ENCODE measurements around the gene ICAM3.

Gene ICAM3

DNA sequence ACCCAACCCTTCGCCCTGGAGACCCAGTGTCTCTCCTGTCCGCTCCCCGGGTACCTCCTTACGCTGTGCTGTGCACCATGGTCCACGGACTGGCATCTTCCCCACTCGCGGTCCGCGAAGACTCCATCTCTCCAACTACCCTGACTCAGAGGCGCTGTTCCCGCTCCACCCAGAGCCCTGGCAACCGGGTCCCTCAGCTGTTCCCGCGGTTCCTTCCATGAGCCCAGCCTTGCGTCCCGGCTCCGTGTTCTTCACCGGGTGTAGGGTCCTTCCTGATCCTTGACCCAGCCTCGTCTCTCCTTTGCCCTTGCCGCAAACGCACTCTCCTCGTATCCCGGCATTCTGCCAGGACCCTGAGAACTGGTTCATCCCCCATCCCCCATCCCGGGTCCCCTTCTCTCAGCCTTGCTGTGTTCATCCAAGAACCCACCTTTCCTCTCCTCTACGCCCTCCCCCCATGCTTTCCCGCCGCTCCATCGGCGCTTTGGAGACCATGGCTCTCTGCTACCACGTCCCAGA is 49.0 kb downstream of the ICAM3 start:
- DNase-seq: no peak

DNA sequence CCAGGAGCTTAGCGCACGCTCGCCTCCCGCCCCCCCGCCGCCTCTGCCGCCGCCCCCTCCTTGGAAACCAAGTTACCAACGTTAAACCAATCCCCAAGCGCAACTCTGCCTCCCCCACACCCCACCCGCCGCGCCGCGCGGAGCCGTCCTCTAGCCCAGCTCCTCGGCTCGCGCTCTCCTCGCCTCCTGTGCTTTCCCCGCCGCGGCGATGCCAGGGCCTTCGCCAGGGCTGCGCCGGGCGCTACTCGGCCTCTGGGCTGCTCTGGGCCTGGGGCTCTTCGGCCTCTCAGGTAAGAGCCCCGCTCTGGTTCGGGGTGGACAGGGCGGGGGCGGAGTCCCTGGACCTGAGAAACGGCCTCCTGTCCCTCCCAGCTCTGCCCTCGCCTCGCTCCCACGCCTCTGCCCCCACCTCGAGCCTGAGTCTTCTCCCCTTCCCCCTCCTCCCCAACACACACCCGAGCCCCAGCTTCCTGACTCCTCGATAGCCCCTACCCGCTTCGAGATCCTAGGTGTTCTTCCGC is 49.5 kb downstream of the ICAM3 start, which contains the start of gene ICAM5:
TSS of gene ICAM5 (plus strand) at position 117 of the 521 bp plus-strand sequence. CDS start at position 209, 92 bp downstream.
- DNase-seq: peak; percentile 41

DNA sequence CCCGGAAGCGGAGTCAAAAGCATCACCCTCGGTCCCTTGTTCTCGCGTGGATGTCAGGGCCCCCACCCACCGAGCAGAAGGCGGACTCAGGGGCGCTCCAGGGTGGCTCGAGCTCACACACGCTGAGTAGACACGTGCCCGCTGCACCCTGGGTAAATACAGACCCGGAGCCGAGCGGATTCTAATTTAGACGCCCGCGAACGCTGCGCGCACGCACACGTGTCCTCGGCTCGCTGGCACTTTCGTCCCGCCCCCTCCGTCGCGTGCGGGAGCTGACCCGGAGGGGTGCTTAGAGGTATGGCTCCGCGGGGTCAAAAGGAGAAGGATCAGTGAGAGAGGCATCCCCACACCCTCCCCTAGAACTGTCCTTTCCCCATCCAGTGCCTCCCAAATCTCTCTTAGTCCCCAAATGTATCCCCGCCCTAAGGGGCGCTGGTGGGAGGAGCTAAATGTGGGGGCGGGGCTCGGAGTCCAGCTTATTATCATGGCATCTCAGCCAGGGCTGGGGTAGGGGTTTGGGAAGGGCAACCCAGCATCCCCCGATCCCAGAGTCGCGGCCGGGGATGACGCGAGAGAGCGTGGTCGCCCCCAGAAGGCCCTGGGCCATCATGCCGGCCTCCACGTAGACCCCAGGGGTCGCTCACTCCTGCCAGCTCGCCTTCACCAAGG is 50.1 kb downstream of the ICAM3 start:
- peak; percentile 72 for DNase-seq

DNA sequence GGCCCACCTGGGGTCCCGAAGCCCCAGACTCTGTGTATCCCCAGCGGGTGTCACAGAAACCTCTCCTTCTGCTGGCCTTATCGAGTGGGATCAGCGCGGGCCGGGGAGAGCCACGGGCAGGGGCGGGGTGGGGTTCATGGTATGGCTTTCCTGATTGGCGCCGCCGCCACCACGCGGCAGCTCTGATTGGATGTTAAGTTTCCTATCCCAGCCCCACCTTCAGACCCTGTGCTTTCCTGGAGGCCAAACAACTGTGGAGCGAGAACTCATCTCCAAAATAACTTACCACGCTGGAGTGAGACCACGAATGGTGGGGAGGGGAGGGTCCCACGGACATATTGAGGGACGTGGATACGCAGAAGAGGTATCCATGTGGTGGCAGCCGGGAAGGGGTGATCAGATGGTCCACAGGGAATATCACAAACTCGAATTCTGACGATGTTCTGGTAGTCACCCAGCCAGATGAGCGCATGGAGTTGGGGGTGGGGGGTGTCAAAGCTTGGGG is 50.7 kb downstream of the ICAM3 start:
- peak; percentile 53 for DNase-seq

- DNase-seq: peak; percentile 54
Measured at GRCh38 chr19:10286803-10287737, 52.4 kb downstream of the ICAM3 start, which contains the start of gene ICAM4. TSS of gene ICAM4 (plus strand) at chr19:10286955. CDS start at chr19:10287013, 58 bp downstream.

DNA sequence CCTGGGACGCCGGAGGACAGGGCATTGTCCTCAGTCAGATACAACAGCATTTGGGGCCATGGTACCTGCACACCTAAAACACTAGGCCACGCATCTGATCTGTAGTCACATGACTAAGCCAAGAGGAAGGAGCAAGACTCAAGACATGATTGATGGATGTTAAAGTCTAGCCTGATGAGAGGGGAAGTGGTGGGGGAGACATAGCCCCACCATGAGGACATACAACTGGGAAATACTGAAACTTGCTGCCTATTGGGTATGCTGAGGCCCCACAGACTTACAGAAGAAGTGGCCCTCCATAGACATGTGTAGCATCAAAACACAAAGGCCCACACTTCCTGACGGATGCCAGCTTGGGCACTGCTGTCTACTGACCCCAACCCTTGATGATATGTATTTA is 54.0 kb downstream of the ICAM3 start:
- DNase-seq: no peak

DNA sequence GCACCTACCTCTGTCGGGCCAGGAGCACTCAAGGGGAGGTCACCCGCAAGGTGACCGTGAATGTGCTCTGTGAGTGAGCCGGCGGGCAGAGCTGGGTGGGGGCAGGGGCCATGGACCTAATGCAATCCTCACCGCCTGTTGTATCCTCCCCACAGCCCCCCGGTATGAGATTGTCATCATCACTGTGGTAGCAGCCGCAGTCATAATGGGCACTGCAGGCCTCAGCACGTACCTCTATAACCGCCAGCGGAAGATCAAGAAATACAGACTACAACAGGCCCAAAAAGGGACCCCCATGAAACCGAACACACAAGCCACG is 54.5 kb downstream of the ICAM3 start:
- DNase-seq: no peak

- no peak for DNase-seq
Measured at GRCh38 chr19:10284065-10284959, 55.1 kb downstream of the ICAM3 start.

Data from CD4-positive, alpha-beta T cell treated with Interleukin-10 for 1 hour (primary cell).